ENCODE data around the gene CXorf66.
"Not testable (repeated sequence)": the region's sequence is repeated elsewhere in the genome, so short reads cannot be mapped to it uniquely, and the experiment has no call there.

CXorf66 gene

DNA sequence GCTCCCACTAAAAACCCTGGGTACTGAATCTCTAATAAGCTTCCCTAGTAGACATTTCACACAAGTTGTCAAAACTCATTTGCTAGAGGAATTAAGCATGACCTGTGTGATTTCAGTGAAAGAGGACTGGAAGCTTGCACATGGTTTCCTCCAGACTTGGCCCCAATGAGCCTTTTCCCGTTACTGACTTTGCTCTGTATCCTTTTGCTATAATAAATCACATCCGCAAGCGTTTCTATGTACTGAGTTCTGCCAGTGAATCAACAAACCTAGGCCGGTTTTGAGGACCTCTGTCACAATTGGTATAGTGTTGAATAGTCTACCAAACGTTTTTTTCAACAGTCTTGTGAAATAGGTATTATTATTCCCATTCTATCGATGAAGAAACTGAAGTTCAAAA lies 40.6 kb downstream of the CXorf66 start:
- no peak for DNase-seq (ENCODE audit: low spot score)

DNA sequence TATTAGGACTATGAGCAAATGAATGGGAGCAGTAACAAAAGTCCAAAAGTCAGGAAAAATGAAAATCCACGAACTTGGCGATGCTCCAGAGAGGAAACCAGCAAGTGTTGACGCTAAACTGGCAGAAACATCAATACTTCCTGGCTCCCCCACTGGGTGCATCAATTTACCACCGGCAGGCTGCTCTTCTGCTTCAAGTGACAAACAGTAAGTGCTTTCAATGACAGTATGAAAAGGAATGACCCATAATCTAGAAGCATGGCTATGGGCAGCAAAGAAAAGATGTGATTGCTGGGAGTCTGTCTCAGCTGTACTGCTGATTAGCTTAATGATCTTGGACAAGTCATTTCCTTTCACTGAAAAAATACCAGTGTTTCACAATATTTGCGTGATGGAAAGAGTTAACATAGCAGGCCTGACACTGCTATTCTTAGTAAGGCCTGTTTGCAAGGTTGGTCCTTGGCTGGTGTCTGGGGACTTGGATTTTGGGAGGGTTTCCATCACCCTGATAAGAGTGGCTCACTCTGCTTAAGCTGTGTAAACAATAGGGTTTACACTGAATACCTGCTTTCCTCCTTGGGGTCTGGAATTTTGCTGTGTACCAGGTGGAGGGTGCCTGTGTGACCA lies 41.1 kb downstream of the CXorf66 start:
- DNase-seq (ENCODE audit: low spot score) = no peak

DNA sequence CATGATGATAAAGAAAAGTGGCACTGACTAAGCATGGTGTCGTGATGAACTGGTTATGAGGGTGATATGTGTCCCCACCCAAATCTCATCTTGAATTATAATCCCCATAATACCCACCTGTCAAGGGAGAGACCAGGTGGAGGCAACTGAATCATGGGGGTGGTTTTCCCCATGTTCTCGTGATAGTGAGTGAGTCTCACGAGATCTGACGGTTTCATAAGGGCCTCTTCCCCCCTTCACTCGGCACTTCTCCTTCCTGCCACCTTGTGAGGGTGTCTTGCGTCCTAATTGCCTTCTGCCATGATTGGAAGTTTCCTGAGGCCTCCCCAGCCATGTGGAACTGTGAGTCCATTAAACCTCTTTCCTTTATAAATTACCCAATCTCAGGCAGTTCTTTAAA lies 44.2 kb downstream of the CXorf66 start:
- DNase-seq (ENCODE audit: low spot score) = not testable (repeated sequence)

DNA sequence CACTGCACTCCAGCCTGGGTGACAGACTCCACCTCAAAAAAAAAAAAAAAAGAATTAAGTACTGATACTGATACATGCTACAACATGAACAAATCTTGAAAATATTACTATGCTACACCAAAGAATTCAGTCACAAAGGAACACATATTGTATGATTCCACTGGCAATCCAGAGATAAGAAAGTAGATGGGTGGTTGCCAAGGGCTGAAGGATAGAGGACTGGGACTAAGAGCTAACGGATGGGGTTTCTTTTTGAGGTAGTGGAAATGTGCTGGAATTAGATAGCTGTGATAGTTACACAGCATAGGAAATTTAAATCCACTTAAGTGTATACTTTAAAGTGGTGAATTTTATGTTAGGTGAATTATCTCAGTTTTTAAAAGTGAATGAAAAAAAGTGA lies 45.0 kb downstream of the CXorf66 start:
- no peak for DNase-seq (ENCODE audit: low spot score)

GRCh38 chrX:139914421-139914820 lies 50.9 kb downstream of the CXorf66 start:
- DNase-seq (ENCODE audit: low spot score) = no peak

GRCh38 chrX:139909712-139910111 lies 55.6 kb downstream of the CXorf66 start:
- DNase-seq (ENCODE audit: low spot score) = no peak

- DNase-seq (ENCODE audit: low spot score) = no peak
Observed at GRCh38 chrX:139907078-139907477, 58.2 kb downstream of the CXorf66 start.

- DNase-seq (ENCODE audit: low spot score) = no peak
Observed at GRCh38 chrX:139905743-139906142, 59.6 kb downstream of the CXorf66 start.
